Measurements from ENCODE around the gene MRPL55.

DNA sequence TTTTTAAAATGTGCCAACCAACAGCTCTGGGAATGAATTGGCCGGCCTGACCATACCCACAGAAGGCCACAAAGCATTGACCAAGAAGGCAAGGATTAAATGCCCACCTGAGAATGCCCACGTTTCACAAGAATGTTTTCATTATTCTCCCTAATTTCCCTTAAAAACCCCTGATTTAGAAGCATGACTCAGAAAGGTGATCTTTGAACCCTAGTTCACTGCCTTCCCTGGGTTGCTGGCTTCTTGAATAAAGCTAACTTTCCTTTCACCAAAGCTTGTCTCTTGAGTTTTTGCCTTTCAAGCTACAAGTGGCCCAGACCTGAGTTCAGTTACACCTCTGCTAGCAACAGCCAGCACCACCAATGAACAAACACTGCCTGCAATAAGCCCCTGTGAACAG is 14.4 kb upstream of the MRPL55 start:
- no peak for TF ChIP-seq EZH2 (IDR thresholded peaks at IDR 0.05; ENCODE audit: borderline replicate concordance, low read length)
- TF ChIP-seq, protein P1, sequence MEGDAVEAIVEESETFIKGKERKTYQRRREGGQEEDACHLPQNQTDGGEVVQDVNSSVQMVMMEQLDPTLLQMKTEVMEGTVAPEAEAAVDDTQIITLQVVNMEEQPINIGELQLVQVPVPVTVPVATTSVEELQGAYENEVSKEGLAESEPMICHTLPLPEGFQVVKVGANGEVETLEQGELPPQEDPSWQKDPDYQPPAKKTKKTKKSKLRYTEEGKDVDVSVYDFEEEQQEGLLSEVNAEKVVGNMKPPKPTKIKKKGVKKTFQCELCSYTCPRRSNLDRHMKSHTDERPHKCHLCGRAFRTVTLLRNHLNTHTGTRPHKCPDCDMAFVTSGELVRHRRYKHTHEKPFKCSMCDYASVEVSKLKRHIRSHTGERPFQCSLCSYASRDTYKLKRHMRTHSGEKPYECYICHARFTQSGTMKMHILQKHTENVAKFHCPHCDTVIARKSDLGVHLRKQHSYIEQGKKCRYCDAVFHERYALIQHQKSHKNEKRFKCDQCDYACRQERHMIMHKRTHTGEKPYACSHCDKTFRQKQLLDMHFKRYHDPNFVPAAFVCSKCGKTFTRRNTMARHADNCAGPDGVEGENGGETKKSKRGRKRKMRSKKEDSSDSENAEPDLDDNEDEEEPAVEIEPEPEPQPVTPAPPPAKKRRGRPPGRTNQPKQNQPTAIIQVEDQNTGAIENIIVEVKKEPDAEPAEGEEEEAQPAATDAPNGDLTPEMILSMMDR (conservative IDR thresholded peaks at IDR 0.05 in 1 of 2, IDR thresholded peaks at IDR 0.05 in 1 of 2; ENCODE audit: extremely low read depth in 1 of 2, insufficient read depth in 1 of 2, low read depth in 1 of 2, low read length in 2 of 2): no peak
